Stimulated activated CD8-positive, alpha-beta memory T cell treated with anti-CD3 and anti-CD28 coated beads, Interleukin-12 subunit alpha, Interleukin-12 subunit beta, amount 100 ng/mL, for 24 hours (primary cell): ENCODE data around the gene KLHL29.
"Not testable (repeated sequence)": the region's sequence is repeated elsewhere in the genome, so short reads cannot be mapped to it uniquely, and the experiment has no call there.

Experiments used
- DNase-seq: peaks from one replicate; pipeline ENCODE4 v3.0.0-alpha.2; 2020; ENCODE audit errors: extremely low read depth

The KLHL29 gene

DNA sequence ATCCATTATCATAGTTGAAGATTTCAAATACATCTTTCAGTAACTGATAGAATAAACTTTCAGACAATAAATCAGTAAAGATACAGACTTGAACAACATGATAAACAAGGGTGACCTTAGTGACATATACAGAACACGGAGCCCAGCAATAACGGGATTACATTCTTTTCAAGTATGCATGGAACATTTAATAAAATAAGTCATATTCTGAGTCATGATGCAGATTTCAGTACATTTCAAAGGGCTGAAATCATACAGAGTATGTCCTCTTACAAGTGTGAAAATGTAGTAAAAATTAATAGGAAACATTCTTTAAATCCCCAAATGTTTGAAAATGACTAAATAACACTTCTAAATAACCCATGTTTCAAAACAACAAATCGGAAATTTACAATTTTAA, 17.2 kb upstream of the KLHL29 start:
- no peak for DNase-seq

DNA sequence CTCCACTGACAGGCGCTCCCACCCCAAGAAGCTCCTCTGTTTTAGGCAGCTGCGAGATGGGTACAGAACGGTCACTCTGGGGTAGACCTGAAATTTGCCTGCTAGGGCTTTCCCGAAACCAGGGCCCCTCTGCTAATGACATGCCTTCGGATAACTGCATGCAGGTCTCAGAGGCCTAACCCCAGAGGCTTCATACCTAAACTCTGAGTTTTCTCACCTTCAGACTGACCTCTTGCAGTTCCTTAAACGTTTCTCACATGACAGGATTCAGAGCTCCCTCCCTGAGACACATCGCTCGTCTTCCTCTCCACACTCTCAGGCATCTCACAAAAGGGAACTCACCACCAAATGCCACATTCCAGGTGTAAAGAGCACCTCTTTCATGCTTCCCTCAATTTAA, 11.3 kb upstream of the KLHL29 start:
- no peak for DNase-seq

DNA sequence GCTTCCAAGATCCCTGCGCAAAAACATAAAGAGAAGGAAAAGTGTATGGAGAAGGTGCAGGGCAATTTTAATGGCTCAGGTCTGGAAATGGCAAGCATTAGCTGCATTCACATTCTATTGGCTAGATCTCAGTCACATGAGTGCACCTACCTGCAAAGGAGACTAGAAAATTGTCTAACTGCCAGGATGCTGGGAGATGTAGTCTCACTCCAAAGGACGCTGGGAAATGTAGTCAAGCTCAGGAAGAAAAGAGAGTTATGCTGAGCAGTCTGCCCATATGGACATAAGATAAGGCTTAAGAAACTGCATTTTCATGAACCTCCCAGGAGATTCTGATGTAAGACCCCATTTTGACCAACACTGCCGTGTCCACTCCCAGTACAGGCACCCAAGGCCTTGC, 9.5 kb upstream of the KLHL29 start:
- DNase-seq = no peak

DNA sequence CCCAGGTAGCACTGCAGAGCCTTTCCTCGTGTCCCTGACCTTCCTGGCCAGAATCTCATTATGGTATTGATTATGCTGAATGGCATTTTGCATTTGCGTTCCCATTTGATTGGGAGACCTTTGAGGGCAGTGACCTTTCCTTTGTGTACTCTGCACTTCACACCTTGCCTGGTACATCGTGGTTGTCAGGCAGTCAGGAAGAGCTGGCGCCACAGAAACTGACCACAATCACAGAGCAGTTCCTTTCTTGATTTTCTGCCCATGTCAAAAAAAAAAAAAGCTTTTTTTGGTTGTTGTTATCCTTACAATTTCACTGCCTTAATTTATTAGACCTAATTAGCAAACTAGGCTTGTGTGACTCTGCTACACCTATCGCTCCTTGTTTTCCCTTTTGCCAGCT, 8.9 kb upstream of the KLHL29 start:
- no peak for DNase-seq

DNA sequence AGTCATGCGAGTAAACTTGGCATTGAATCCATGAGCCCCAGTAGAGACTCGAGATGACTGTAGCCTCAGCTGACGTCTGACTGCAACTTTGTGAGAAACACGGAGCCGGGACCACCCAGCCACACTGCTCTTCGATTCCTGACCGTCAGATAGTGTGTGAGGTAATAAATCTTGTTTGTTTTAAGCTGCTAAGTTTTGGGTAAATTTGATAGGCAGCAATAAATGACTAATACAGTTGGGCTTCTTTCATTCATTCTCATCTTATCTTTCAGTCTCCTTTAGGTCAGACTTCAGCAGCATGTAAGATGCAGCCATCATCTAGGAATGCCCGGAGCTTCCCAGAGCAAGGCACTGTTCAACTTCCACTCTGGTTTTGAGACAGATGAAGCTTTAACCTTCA, 8.0 kb upstream of the KLHL29 start:
- no peak for DNase-seq

DNA sequence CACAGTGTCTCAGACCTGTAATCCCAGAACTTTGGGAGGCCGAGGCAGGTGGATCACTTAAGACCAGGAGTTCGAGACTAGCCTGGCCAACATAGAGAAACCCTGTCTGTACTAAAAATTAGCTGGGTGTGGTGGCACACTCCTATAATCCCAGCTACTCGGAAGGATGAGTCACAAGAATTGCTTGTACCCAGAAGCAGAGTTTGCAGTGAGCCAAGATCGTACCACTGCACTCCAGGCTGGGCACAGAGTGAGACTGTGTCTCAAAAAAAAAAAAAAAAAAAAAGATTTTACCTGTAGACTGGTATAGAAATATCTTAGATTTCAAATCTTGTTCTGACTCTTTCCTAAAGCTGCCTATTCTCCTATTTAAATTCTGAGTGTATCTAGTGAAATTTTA, 7.2 kb upstream of the KLHL29 start:
- DNase-seq = no peak

DNA sequence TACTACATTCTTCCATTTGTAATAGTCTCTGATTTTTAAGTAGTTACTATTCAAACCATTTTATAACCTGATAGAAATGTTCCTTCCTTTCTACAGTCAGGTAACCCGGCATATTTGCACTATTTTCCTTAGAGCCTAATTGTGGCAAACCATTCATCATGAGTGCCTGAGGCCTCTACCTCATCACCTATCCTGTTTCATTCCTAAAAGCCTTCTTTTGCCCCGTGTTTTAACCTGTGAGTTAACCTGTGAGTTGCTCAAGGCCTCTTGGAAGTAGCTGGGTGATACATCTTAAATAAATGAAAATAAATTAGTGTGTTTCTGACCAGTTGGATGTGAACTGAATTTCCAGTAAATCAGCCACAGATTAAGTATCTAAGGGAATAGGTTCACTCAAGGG, 6.5 kb upstream of the KLHL29 start:
- no peak for DNase-seq

DNA sequence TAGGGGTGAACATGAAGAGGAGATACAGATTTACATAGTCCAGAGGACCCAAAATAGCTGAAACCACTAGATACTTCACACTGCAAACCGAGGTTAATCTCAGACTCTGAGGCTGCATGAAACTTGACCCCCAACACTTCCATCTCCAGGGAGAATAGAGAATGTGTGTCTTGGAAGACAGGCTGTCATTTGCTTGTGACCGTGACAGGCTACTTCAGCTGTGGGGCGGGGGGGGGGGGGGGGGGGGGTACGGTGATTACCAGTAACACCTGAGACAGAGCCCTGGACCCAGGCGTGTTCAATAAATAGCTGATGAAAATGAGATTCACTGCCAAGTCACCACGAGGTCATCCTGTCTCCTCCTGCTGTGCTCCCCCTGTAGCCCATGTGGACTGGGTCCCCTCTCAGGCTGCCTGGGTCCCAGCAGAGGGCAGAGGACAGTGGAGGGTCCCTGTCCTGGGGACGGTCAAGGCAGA, 5.7 kb upstream of the KLHL29 start:
- DNase-seq = no peak

DNA sequence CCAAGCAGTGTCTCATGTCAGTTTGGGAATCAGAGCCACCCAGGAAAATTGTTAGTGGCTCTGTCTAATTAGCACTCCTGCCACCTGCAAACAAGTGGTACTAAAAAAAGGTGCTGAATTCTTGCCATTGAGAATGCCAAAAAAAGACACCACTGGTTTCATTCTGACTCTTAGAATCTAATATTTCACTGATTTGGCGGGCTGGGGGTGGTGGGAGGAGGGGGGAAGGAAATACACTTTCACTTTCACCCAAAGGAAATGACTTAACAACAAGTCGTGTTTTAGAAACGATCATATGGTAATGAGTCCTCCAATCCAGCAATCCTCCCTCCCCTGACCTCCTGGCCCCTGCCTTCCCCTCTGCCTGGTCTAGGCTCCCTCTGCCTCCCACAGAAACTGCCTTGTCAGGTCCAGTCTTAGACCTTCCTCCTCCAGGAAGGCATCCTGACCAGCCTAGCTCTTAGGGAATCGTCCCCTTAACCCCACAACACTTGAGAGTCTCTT, 4.4 kb upstream of the KLHL29 start:
- no peak for DNase-seq

DNA sequence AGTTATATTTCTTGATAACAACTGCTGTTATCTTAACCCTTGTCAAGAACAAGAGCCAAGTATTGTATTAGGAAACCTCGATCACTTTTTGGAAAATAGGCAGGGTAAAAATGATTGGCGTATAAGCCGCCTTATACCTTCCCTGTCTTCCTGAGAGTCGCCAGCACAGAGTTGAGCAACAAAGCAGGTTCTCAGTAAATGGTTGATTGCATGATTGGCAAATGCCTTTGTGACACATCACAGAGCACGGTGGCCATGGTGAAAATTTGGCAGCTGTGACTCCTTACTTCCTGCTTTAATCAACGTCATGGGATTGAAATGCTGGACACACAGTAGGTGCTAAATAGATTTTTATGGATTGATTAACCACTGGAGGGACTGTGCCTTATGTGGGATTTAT, 3.9 kb upstream of the KLHL29 start:
- no peak for DNase-seq

DNA sequence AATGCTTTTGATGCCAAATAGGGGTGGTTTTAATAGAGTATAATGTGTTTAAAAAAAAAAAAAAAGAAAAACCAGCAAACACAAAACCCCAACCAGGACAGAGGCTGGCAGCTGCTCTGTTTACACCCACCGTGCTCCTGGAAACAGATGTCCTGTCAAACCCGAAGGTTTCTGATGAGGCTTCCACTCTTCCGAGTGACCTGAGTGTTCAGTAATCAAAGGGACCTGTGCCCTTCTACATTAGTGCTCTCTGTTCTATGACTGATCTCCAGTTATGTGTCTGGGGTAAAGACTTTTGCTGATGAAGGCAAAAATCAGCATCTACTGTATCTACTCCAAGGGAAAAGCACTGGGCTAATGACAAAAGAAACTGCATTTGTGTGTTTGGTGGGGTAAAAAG, 3.5 kb upstream of the KLHL29 start:
- no peak for DNase-seq

DNA sequence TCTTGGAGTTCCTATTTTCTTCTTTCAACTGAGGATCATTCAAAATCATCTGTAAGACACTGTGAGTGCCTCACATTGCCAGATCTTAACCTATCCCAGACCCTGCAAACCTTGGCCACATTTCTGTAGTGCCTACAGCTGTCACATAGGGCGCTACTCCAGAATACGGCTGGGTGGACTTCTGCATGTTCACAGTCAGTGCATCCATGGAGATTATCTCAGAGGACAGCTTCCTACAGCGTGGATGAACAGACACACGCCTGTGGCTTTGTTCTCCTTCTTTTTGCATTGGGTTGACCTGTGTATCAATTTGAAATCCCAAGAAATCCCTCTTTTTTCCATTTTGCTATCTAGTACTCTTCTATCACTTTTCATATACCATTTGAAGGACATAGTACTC, 1.9 kb upstream of the KLHL29 start:
- no peak for DNase-seq

DNA sequence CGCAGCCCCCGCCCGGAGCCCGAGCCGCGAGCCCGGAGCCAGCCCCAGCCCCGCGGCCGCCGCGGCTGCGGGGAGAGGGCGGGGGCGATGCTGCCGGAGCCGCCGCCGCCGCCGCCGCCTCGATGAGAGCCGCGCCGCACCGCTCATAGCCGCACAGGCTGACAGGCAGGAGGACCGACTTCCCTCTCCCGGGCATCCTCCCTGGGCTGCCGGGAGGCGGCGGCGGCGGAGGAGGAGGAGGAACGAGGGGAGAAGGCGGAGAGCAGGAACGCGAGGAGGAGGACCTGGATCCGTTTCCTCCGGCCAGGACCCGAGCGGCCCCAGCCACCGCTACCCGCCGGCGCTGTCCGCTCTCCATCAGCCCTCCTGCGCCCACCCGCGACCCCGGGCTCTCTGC, 370 bp downstream of the KLHL29 start:
- no peak for DNase-seq

DNA sequence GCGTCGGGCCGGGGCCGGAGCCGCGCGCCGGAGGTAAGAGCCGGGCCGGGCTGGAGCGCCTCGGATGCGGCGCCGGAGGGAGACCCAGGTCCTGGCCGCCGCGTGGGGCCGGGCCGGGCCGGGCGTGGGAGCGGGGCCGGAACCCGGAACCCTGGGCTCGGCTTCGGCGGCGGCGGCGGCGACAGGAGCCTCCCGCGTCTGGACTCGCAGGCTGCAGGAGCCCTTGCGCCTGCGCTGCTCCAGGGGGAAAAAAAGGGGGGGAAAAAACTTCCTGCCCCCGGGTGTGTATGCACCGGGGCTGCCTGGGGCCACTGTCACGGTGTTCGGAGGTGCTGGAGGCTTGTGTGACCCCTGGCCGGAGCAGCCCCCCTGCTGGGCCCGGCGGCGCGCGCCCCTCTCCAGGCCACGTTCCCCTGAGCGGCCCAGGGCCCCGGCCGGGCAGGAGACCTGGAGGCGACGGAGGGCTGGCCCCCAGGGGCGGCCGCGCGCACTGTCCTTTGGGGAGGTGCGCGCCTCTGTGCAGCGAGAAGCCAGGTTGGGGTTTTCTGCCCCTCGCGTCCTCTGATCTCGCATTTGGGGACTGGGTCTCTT, 864 bp downstream of the KLHL29 start:
- DNase-seq = no peak

DNA sequence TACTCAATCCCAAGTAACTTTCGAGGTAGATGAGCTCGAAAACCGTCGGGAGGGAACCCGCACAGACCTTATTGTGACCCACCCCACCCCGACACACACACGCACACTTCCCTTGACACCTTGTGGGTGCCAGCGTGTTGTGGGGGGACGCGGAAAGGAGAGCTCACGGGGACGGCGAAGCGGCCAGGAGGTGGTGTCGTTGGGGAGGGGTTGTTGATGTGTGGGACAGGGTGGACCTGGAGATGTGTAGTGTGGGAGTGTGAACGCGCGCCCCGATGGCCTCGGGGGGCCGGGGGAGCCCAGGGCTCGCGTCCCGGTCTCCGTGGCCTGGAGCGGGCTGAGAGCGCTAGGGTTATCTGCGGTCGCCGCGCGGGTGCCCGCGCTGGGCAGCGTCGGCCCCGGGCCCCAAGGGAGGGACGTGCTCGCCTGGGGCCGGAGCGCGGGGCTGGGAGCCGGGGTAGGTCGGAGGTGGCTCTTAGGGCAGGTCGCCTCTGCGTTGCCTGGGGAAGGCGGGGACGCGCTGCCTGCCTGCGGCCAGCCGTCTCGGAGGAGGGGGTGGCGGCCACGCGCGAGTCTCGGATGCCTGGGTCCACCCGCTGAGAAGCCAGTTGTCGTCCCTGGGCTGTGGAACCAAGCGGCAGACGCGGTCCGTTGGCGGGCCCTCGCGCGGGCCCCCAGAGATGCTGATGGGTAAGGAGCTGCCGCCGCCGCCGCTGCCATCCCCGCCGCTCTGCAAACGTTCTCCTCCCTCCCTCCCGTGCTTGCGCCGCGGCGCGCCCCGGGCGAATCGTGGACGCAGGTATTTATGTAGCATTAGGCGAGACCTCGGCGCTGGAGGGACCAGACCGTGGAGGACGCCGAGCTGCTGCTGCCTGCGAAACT, 1.6 kb downstream of the KLHL29 start:
- DNase-seq = no peak

DNA sequence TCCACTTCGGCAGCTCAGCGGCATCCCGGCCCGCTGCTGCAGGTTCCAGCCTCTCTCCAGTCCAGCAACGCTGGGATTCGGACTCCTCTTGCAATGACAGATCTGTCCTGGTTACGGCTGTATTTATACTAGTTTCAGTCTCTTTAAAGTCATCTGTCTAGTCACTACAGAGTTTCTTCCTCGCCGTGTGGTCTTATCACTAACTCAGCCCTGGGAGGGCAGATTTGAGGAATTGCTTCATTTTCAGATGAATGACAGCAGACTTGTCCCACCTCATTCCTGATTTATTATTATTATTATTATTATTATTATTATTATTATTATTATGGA, 2.2 kb downstream of the KLHL29 start:
- DNase-seq = no peak

DNA sequence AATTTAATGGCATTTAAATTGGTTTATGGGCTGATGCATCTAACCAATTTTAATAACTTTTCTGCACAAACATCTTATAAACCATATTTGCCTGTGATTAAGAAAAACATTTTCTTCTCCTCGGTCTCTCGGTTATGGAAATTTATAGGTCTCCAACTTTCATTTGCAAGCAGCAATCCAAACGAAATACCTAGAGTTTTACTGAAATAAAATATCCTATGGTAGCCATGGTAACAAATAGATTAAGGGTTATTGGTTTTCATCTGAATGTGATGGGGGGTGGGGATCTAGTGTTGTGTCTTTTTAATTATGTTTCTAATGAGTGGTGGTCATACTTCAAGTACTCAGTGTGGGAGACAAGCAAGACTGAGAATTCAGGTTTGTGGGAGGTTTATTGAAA, 2.9 kb downstream of the KLHL29 start:
- no peak for DNase-seq

DNA sequence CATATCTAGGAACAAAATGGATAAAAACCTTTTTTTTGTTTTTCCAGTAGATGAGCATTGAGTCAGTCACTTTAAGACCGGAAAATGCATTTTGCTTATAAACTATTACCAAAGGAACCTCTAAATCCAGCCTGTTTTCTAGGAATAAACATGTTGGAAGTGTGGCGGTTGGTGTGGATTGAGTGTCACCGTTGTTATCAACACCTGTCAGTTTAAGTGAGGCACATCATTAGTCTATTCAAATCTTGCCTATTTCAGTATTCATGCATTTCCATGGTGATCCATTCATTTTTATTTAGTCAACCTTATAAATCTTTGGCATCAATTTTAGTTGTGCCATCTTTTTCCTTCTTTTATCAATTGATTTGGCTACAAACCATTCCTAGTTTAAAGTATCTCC, 3.3 kb downstream of the KLHL29 start:
- DNase-seq = no peak

DNA sequence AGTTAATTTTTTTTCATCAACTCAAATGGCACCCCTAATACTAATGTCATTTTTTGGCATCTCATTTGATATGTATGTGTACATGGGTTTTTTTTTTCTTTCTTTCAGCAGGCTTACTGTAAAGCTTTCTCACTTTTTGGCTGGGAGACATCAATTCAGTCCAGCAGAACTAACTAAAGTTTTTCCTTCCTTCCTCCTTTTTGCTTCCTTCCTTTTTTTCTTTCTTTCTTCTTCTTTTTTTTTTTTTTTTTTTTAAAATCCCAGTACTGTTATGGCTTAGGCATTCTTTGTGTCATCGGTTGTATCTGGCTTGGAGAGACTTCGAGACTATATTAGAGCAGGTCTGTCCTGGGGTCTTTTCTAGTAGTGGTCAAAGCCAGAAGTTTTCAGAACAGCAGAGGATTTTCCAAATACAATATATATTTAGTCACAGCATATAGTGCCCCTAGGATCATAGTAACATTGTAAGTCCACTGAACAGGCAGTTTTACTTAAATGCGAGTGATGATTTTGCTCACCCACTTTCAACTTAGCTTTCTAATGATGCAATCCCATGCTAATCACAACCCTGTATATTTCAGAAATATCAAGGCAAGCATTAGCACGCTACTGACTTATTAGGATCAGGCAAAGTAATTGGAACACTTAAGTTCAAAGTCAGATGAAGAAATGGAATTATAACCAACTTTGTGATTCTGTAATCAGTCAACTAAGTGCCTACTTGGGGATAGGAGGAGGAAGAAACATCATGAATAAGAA, 4.0 kb downstream of the KLHL29 start:
- no peak for DNase-seq

DNA sequence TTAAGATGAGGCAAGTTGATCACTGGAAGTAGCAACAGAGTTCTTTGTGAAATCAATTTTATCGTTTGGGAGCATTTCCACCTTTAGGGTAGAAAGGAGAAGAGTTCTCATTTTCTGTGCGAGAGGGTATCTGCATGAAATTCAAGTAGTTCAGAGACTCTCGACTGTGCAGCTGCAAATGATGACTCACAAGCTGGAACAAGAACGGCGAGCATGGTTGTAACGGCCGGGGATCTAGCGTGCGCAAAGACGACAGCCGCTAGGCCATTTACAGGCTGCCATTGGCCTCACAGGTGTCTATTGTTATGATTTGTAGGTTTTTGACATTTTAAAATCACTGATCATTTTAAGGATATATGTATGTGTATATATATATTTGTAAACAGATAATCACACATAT, 5.2 kb downstream of the KLHL29 start:
- DNase-seq = no peak

DNA sequence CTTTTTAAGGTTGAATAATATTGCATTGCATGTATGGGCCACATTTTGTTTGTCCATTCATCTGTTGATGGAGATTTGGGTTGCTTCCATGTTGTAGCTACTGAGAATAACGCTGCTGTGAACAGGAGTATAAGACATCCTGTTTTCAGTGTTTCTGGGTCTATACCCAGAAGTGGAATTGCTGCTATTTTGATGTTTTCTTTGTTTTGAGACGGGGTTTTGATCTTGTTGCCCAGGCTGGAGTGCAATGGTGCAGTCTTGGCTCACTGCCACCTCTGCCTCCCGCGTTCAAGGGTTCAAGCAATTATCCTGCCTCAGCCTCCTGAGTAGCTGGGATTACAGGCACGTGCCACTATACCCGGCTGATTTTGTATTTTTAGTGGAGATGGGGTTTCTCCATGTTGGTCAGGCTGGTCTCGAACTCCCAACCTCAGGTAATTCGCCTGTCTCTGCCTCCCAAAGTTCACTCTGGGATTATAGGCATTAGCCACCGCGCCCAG, 6.3 kb downstream of the KLHL29 start:
- not testable (repeated sequence) for DNase-seq

DNA sequence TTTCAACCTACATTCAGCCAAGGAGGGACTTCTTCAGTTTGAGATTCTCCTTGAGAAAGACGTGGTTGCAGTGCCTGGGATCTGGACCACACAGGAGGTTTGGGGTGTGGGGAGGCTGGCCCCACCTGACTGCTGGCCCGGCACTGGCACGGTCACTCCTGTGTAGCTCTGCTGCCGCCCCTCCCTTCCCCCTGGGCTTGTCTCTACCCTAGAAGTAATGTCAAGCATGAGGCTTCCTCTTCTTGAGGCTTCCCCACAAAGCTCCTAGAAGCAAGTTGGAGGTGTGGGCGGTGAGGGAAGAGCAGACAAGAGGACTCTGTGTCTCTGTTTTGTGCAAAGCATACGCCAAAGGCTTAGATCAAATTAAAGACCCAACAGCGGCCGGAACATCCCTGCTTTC, 8.7 kb downstream of the KLHL29 start:
- DNase-seq = no peak

DNA sequence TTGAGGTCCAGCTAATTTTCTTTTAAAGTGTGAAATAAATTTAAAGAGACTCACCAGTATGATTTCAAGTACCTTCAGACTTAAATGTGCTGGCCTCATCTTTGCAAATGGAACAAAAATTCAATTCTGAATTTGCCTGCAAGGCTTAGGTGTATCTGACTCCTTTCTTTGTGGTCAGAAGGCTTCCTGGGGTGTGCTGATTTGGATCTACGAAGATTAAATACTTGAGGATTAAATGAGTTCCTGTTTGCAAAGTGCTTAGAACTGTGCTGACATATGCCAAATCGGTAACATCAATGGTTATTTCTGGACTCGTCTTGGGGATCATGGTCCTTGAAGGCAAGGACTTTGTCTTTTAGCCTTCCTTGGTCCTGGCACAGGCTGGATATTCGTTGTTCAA, 9.7 kb downstream of the KLHL29 start:
- no peak for DNase-seq
